Testis (tissue), 3 donors: ENCODE measurements around the gene DGKH. TPM values are rescaled to one million over a fixed set of nuclear protein-coding genes. Genes with fewer than 3 reads are reported as not detected.

ENCODE experiments used
- DNase-seq: peaks from one replicate; pipeline ENCODE4 v3.0.0-alpha.2; 2019
- H3K27ac ChIP-seq, 2 donors: fragments of 200-600 bp; sonication (generic); one replicate each; pipeline ENCODE4 v1.5.1; 2019
- H3K27me3 ChIP-seq: fragments of 200-600 bp; sonication (generic); one replicate; pipeline ENCODE4 v1.5.1; 2019
- H3K36me3 ChIP-seq: fragments of 200-600 bp; sonication (generic); one replicate; pipeline ENCODE4 v1.5.1; 2017; ENCODE audit warnings: low read depth; ENCODE audit errors: missing control alignments
- H3K4me1 ChIP-seq: fragments of 200-600 bp; sonication (generic); one replicate; pipeline ENCODE4 v1.5.1; 2019
- H3K4me3 ChIP-seq, 2 donors: fragments of 200-600 bp; sonication (generic); one replicate each; pipeline ENCODE4 v1.5.1; 2017 to 2019
- H3K9me3 ChIP-seq: fragments of 200-600 bp; sonication (generic); one replicate; pipeline ENCODE4 v1.5.1; 2017
- POLR2A ChIP-seq: fragments of 450-650 bp; IDR thresholded peaks from one replicate; pipeline ENCODE4 v1.6.1; 2017; ENCODE audit warnings: antibody characterized with exemption, mild to moderate bottlenecking, moderate library complexity
- WGBS, 2 donors: methylation state at CpG; one replicate each; pipeline ENCODE4 v1.1.5; 2018; 5-methylcytosine and 5-hydroxymethylcytosine counted together
- intact Hi-C: fragments of 100-400 bp; cut with DNase I; formaldehyde crosslinking; loops from one replicate; pipeline ENCODE4 v1.15.1; 2023; ENCODE audit warnings: low total_unique reads
- polyA plus RNA-seq: library from polyadenylated mRNA; stranded (reverse); fragments of 350-450 nt; fragmentation: Illumina TruSeq; extraction: RNeasy Lipid Tissue Mini Kit (QIAGEN cat#74804); gene quantifications from one replicate; pipeline ENCODE4 v1.2.3, GENCODE V29; 2014; ENCODE audit warnings: low read depth, low replicate concordance; ENCODE audit not compliant: insufficient read depth
- total RNA-seq, 2 donors: library from RNA; depleted of rRNA; stranded (reverse); fragments of >200 nt; gene quantifications; one replicate each; pipeline ENCODE4 v1.2.3, GENCODE V29; 2016
- TF ChIP-seq, protein P1 (sequence below), 3 experiments: fragments of 450-650 bp in 2 of 3; fragments of 200-600 bp in 1 of 3; sonication (generic) in 1 of 3; IDR thresholded peaks; one replicate each; pipeline ENCODE4 v1.5.1; 2016 to 2019; ENCODE audit warnings: antibody characterized with exemption in 3 of 3, mild to moderate bottlenecking in 2 of 3, moderate library complexity in 1 of 3

Gene DGKH
- total and polyA plus RNA-seq, 3 donors from 2014 or later = 6.3 to 11.5 (median 9.8) TPM

- TF ChIP-seq, protein P1, sequence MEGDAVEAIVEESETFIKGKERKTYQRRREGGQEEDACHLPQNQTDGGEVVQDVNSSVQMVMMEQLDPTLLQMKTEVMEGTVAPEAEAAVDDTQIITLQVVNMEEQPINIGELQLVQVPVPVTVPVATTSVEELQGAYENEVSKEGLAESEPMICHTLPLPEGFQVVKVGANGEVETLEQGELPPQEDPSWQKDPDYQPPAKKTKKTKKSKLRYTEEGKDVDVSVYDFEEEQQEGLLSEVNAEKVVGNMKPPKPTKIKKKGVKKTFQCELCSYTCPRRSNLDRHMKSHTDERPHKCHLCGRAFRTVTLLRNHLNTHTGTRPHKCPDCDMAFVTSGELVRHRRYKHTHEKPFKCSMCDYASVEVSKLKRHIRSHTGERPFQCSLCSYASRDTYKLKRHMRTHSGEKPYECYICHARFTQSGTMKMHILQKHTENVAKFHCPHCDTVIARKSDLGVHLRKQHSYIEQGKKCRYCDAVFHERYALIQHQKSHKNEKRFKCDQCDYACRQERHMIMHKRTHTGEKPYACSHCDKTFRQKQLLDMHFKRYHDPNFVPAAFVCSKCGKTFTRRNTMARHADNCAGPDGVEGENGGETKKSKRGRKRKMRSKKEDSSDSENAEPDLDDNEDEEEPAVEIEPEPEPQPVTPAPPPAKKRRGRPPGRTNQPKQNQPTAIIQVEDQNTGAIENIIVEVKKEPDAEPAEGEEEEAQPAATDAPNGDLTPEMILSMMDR (IDR thresholded peaks at IDR 0.05) = no peak
- TF ChIP-seq POLR2A = no peak
- no peaks in the 10 kb centered on the region for H3K36me3 ChIP-seq
- H3K4me3 ChIP-seq = no peak overlapping the region
Observed at GRCh38 chr13:42181381-42181953, 133.0 kb downstream of the DGKH start.

DNA sequence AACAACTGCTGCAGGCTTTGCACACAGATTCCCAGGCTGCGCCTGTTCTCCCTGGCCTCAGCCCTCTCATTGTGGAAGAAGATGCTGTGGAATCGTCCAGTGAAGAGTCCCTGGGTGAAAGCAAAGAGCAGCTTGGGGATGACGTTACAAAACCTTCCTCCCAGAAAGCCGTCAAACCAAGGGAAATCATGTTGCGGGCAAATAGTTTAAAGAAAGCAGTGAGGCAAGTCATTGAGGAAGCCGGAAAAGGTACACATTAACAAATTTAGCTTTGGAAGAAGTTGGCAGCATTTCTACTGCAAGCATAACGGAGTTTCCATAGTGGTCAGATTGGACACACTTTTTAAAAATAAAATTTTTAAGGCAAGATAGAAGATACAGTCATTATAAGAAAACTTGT, 140.6 kb downstream of the DGKH start:
- no peak for DNase-seq
- H3K27ac ChIP-seq = no peak overlapping the region
- H3K36me3 ChIP-seq = no peaks in the 10 kb centered on the region
- TF ChIP-seq, protein P1 (IDR thresholded peaks at IDR 0.05) = no peak
- TF ChIP-seq POLR2A = no peak
- 79 to 94% methylated on average over 7 of the region's 7 CpGs for WGBS, 2 donors
- H3K27me3 ChIP-seq = no peaks in the 10 kb centered on the region
- H3K9me3 ChIP-seq = no peaks in the 10 kb centered on the region
- intact Hi-C loops = no loop called here
- no peak overlapping the region for H3K4me3 ChIP-seq
- H3K4me1 ChIP-seq = no peaks in the 10 kb centered on the region

More at GRCh38 chr13:42181381-42181953, 133.0 kb downstream of the DGKH start:
- no peak overlapping the region for H3K27ac ChIP-seq
- no peaks in the 10 kb centered on the region for H3K9me3 ChIP-seq
- H3K4me1 ChIP-seq = no peaks in the 10 kb centered on the region
- H3K27me3 ChIP-seq = no peaks in the 10 kb centered on the region
- DNase-seq = no peak
- intact Hi-C loops = no loop called here
- WGBS, 2 donors = 44 to 83% methylated on average over 2 of the region's 2 CpGs

DNA sequence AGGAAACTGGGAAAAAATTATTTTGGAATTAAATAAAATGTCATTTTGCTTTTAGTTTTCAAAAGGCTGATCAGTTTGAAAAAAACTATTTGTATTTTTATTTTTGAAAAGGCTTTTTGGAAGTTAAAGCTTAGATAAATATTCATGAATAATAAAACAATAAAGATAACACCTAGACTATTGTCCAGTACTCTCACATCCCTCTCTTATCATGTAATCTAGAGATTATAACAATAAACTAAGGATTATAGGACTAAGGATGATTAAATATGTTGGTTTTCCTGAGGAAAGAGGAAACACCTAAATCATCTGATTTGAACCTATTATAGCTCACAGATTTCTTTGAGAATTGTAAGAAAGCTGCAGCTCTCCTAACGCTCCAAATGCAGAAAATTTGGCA, 142.1 kb downstream of the DGKH start:
- H3K4me3 ChIP-seq = no peak overlapping the region
- WGBS, 2 donors = 82 to 87% methylated on average over 1 of the region's 1 CpG

GRCh38 chr13:42211704-42212464, 163.4 kb downstream of the DGKH start:
- no peak for DNase-seq
- Histone ChIP-seq H3K4me3 (no peak overlapping the region), H3K36me3 (no peaks in the 10 kb centered on the region), H3K27me3 (no peaks in the 10 kb centered on the region), H3K4me1 (no peaks in the 10 kb centered on the region), H3K27ac (no peak overlapping the region), H3K9me3 (no peaks in the 10 kb centered on the region)
- TF ChIP-seq, protein P1 (IDR thresholded peaks at IDR 0.05) = no peak
- TF ChIP-seq POLR2A = no peak
- WGBS, 2 donors = 92 to 93% methylated on average over 5 of the region's 5 CpGs
- intact Hi-C loops = no loop called here

More for the DNA sequence above, 142.1 kb downstream of the DGKH start:
- no peak for DNase-seq
- TF ChIP-seq, protein P1 (IDR thresholded peaks at IDR 0.05) = no peak
- no peak for TF ChIP-seq POLR2A
- H3K9me3 ChIP-seq = no peaks in the 10 kb centered on the region
- no peaks in the 10 kb centered on the region for H3K36me3 ChIP-seq
- no peak overlapping the region for H3K27ac ChIP-seq
- intact Hi-C loops = no loop called here
- no peaks in the 10 kb centered on the region for H3K27me3 ChIP-seq
- no peaks in the 10 kb centered on the region for H3K4me1 ChIP-seq
